H1 (cell line): ENCODE measurements around the gene AMMECR1L.

Experiments
- BACH1 ChIP-seq: IDR thresholded peaks from 2 replicates; pipeline ENCODE4 v1.6.1; 2012; ENCODE audit warnings: low read length, improper control_type of control experiment
- CEBPB ChIP-seq: IDR thresholded peaks from 2 replicates; pipeline ENCODE4 v1.6.1; 2012; ENCODE audit warnings: low read depth, low read length
- CTCF ChIP-seq, 3 experiments: IDR thresholded peaks; 1 replicate in 2 of 3; 2 replicates in 1 of 3; pipeline versions ENCODE4 v1.5.1 to v1.6.1; 2011; ENCODE audit warnings: low read length in 3 of 3, mild to moderate bottlenecking in 3 of 3, inconsistent platforms in 2 of 3, low read depth in 1 of 3, moderate library complexity in 1 of 3; ENCODE audit not compliant: insufficient read depth in 1 of 3; ENCODE audit errors: control extremely low read depth in 1 of 3
- EP300 ChIP-seq, 2 experiments: IDR thresholded peaks; 1 replicate in 1 of 2; 2 replicates in 1 of 2; pipeline ENCODE4 v1.6.1; 2011 to 2012; ENCODE audit warnings: low read depth in 2 of 2, low read length in 2 of 2, mild to moderate bottlenecking in 2 of 2, borderline replicate concordance in 1 of 2, inconsistent platforms in 1 of 2, moderate library complexity in 1 of 2
- EZH2 ChIP-seq: fragments of 200-600 bp; sonication (generic); IDR thresholded peaks from 2 replicates; pipeline ENCODE4 v1.7.1; 2012; ENCODE audit warnings: low read depth, mild to moderate bottlenecking, moderate library complexity, low read length, inconsistent platforms; ENCODE audit not compliant: severe bottlenecking
- MAX ChIP-seq: IDR thresholded peaks from 2 replicates; pipeline ENCODE4 v1.6.1; 2012; ENCODE audit warnings: inconsistent platforms
- RXRA ChIP-seq: IDR thresholded peaks from 2 replicates; pipeline ENCODE4 v1.6.1; 2011; ENCODE audit warnings: low read depth, mild to moderate bottlenecking, low read length, moderate library complexity; ENCODE audit not compliant: insufficient read depth

DNA sequence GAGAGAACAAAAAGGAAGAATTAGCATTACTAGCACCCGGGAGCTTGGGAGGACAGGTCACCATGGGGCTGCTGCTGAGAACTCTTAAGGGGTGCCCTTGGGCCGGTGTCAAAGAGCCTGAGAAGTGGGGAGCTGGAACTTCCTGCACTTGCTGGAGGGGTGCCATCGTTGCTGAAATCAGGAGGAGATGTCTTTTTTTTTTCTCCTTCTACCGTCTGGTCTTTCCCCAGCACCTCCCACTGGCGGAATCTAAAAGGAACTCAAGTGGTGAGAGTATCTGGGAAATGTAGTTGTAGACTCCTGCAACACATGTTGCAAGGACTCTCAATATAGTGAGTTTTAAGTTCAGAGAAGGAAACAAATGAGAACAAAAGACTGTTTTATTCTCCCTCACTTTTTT is 6.1 kb upstream of the AMMECR1L start:
- no peak for TF ChIP-seq CEBPB
- 0 out of 4 replicates have a peak, but pooled peaks of 1 of the 3 experiments have one; percentile 2 for TF ChIP-seq CTCF (IDR thresholded peaks at IDR 0.05; ENCODE audit: control extremely low read depth in 1 of 3, insufficient read depth in 1 of 3, low read depth in 1 of 3, low read length in 3 of 3)
- no peak for TF ChIP-seq EP300 (IDR thresholded peaks at IDR 0.05; ENCODE audit: borderline replicate concordance in 1 of 2, low read depth in 2 of 2, low read length in 2 of 2)
- TF ChIP-seq RXRA, result no peak
- TF ChIP-seq EZH2, result no peak
- TF ChIP-seq BACH1, result no peak
- no peak for TF ChIP-seq MAX
